ENCODE data around the gene SPATA20. TPM values are rescaled to one million over a fixed set of nuclear protein-coding genes. Genes with fewer than 3 reads are reported as not detected.

SPATA20 gene
- total and polyA plus RNA-seq, 2 of the 8 experiments (the other 6 are each of a cell fraction or from before 2014, with no cell fraction given) = 16.2 to 17.5 TPM

DNA sequence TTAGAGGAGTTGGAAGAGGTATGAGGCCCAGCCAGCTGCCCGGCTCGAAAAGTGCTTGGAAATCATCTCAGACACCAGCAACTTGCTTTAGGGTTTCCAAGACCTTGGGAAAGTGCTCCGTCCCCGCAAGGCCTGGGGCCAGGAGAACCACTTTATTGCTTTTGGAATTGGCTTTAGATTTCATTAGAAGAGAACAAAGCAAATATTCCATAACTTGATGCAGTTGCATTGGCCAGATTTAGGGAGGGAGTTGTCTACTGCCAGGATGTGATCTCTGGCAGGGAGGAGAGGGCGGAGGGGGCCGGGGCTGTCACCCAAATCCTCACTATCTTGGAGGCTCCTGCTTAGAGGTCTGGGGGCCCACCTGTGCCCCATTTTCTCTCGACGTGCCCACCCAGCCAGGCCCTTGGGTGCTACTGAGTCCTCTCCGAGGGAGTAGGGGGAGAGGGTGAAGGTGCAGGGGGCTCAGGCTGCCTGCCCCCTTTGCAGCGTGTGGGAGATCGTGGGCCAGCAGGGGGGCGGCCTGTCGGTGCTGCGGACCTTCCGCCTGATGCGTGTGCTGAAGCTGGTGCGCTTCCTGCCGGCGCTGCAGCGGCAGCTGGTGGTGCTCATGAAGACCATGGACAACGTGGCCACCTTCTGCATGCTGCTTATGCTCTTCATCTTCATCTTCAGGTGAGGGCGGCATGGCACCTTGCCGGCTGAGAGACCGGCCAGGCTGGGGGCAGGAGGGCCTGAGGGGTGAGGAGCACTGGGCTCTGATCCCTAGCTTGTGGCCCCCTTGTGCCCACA is 44.2 kb downstream of the SPATA20 start:
- no peak for FAIRE-seq
- Histone ChIP-seq H4K8ac (ENCODE audit: extremely low read depth, insufficient read depth, low read length) (peak overlapping the region; percentile 77; the same call in 1 of the 2 replicates), H3K9me3 (ENCODE audit: insufficient read depth in 2 of 2, low read depth in 1 of 2, low read length in 1 of 2) (no peaks in the 10 kb centered on the region), H2BK12ac (ENCODE audit: low read depth, low read length) (no peak overlapping the region), H3K9ac (replicated peaks in 1 of 4; ENCODE audit: extremely low read depth in 1 of 4, low read depth in 3 of 4, low read length in 3 of 4) (no peak overlapping the region), H2AK5ac (ENCODE audit: low read depth, low read length) (no peak overlapping the region), H3K56ac (replicated peaks; ENCODE audit: insufficient read length, low read depth, low read length) (no peak overlapping the region), H3K14ac (ENCODE audit: insufficient read length) (no peak overlapping the region), H3K4me1 (replicated peaks in 1 of 4; ENCODE audit: control insufficient read depth in 3 of 4, insufficient read depth in 4 of 4, low read length in 3 of 4) (peaks cover 0 to 17% (median 11%) of the 10 kb centered on the region in 4 experiments; a peak in 6 of 7 replicates), H4K5ac (ENCODE audit: insufficient read length, low read depth, low read length) (no peak overlapping the region), H3K4me3 (ENCODE audit: extremely low read depth in 1 of 4, insufficient read depth in 2 of 4, low read depth in 3 of 4, low read length in 4 of 4) (no peak overlapping the region), H3K79me2 (ENCODE audit: control insufficient read depth in 1 of 2, insufficient read depth in 2 of 2, low read length in 2 of 2) (no peaks in the 10 kb centered on the region), H2BK20ac (ENCODE audit: low read length) (no peak overlapping the region), H3K18ac (ENCODE audit: extremely low read depth, low read length) (no peak overlapping the region), H2BK5ac (ENCODE audit: low read depth, low read length) (no peak overlapping the region), H3K36me3 (ENCODE audit: control insufficient read depth in 2 of 4, insufficient read depth in 4 of 4, low read length in 3 of 4) (no peaks in the 10 kb centered on the region), H2BK15ac (ENCODE audit: low read length) (no peak overlapping the region), H2BK120ac (replicated peaks; ENCODE audit: low read depth, low read length) (no peak overlapping the region), H4K20me1 (replicated peaks in 1 of 2; ENCODE audit: control insufficient read depth in 1 of 2, insufficient read depth in 2 of 2, low read length in 2 of 2) (peaks cover 2 to 3% of the 10 kb centered on the region in 2 experiments), H3K23me2 (ENCODE audit: low read depth, low read length) (no peaks in the 10 kb centered on the region), H4K91ac (replicated peaks; ENCODE audit: insufficient read length, low read length) (no peak overlapping the region), H3K27ac (ENCODE audit: low read depth, low read length) (no peak overlapping the region), H3K27me3 (replicated peaks in 1 of 4; ENCODE audit: control insufficient read depth in 3 of 4, extremely low read depth in 1 of 4, insufficient read depth in 3 of 4, low read length in 3 of 4) (no peaks in the 10 kb centered on the region; a peak in 1 of 7 replicates), H3K23ac (ENCODE audit: insufficient read length) (no peak overlapping the region), H2AFZ (ENCODE audit: low read length) (no peak overlapping the region), H3K79me1 (ENCODE audit: low read depth, low read length) (no peaks in the 10 kb centered on the region), H3K4ac (replicated peaks; ENCODE audit: insufficient read length, low read depth, low read length) (no peak overlapping the region), H3K4me2 (ENCODE audit: insufficient read depth in 1 of 2, low read depth in 2 of 2, low read length in 2 of 2) (no peak overlapping the region)
- ChIA-PET CTCF (ENCODE audit: partially characterized antibody) (interaction anchor here (1.6 to 10.2 kb wide), 5 partner anchors 16 to 40 kb away, joined by 5 to 95 read pairs (median 11); no protein-coding TSS in a partner anchor), POLR2A (ENCODE audit: partially characterized antibody) (no interaction called here)
- WGBS, 2 experiments (ENCODE audit: extremely low coverage in 1 of 2, insufficient coverage in 1 of 2, insufficient read length in 1 of 2, insufficient replicate concordance in 2 of 2, low coverage in 1 of 2, low lambda C conversion rate in 2 of 2, missing lambda C conversion rate in 1 of 2) = 91% methylated on average over 24 of the region's 24 CpGs; no CpG with 5 or more reads in 1 of the 2 experiments
- no peak for DNase-seq (ENCODE audit: low read depth in 1 of 2, low spot score in 2 of 2)
- TF ChIP-seq SP1 (IDR thresholded peaks at IDR 0.05; ENCODE audit: low read depth, low read length) = no peak
- TF ChIP-seq GABPA (IDR thresholded peaks at IDR 0.05; ENCODE audit: borderline replicate concordance, insufficient read depth, low read length) = no peak
- no peak for TF ChIP-seq GTF2F1 (IDR thresholded peaks at IDR 0.05; ENCODE audit: borderline replicate concordance, low read depth, low read length)
- TF ChIP-seq, protein P1, sequence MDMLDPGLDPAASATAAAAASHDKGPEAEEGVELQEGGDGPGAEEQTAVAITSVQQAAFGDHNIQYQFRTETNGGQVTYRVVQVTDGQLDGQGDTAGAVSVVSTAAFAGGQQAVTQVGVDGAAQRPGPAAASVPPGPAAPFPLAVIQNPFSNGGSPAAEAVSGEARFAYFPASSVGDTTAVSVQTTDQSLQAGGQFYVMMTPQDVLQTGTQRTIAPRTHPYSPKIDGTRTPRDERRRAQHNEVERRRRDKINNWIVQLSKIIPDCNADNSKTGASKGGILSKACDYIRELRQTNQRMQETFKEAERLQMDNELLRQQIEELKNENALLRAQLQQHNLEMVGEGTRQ (IDR thresholded peaks at IDR 0.05; ENCODE audit: low read length) = no peak
- no peak for TF ChIP-seq ASH2L (IDR thresholded peaks at IDR 0.05; ENCODE audit: low read length)
- TF ChIP-seq, protein P2, sequence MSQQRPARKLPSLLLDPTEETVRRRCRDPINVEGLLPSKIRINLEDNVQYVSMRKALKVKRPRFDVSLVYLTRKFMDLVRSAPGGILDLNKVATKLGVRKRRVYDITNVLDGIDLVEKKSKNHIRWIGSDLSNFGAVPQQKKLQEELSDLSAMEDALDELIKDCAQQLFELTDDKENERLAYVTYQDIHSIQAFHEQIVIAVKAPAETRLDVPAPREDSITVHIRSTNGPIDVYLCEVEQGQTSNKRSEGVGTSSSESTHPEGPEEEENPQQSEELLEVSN (IDR thresholded peaks at IDR 0.05) = no peak
- no peak for TF ChIP-seq CTBP2 (IDR thresholded peaks at IDR 0.05; ENCODE audit: borderline replicate concordance, insufficient read depth, insufficient read length, low read length)
- TF ChIP-seq RXRA (IDR thresholded peaks at IDR 0.05; ENCODE audit: insufficient read depth, low read depth, low read length) = no peak
- no peak for TF ChIP-seq POLR2AphosphoS5 (IDR thresholded peaks at IDR 0.05; ENCODE audit: low read depth, low read length)
- no peak for TF ChIP-seq SIRT6 (IDR thresholded peaks at IDR 0.05; ENCODE audit: low read length)
